Testis (tissue), 3 donors: ENCODE results near the gene TST. TPM values are rescaled to one million over a fixed set of nuclear protein-coding genes. Genes with fewer than 3 reads are reported as not detected.
"Not testable (repeated sequence)": the region's sequence is repeated elsewhere in the genome, so short reads cannot be mapped to it uniquely, and the experiment has no call there.

Experiments
- DNase-seq: peaks from one replicate; pipeline ENCODE4 v3.0.0-alpha.2; 2019
- H3K27ac ChIP-seq, 2 donors: fragments of 200-600 bp; sonication (generic); one replicate each; pipeline ENCODE4 v1.5.1; 2019
- H3K27me3 ChIP-seq: fragments of 200-600 bp; sonication (generic); one replicate; pipeline ENCODE4 v1.5.1; 2019
- H3K36me3 ChIP-seq: fragments of 200-600 bp; sonication (generic); one replicate; pipeline ENCODE4 v1.5.1; 2017; ENCODE audit warnings: low read depth; ENCODE audit errors: missing control alignments
- H3K4me1 ChIP-seq: fragments of 200-600 bp; sonication (generic); one replicate; pipeline ENCODE4 v1.5.1; 2019
- H3K4me3 ChIP-seq, 2 donors: fragments of 200-600 bp; sonication (generic); one replicate each; pipeline ENCODE4 v1.5.1; 2017 to 2019
- H3K9me3 ChIP-seq: fragments of 200-600 bp; sonication (generic); one replicate; pipeline ENCODE4 v1.5.1; 2017
- POLR2A ChIP-seq: fragments of 450-650 bp; IDR thresholded peaks from one replicate; pipeline ENCODE4 v1.6.1; 2017; ENCODE audit warnings: antibody characterized with exemption, mild to moderate bottlenecking, moderate library complexity
- WGBS, 2 donors: methylation state at CpG; one replicate each; pipeline ENCODE4 v1.1.5; 2018; 5-methylcytosine and 5-hydroxymethylcytosine counted together
- intact Hi-C: fragments of 100-400 bp; cut with DNase I; formaldehyde crosslinking; loops from one replicate; pipeline ENCODE4 v1.15.1; 2023; ENCODE audit warnings: low total_unique reads
- polyA plus RNA-seq: library from polyadenylated mRNA; stranded (reverse); fragments of 350-450 nt; fragmentation: Illumina TruSeq; extraction: RNeasy Lipid Tissue Mini Kit (QIAGEN cat#74804); gene quantifications from one replicate; pipeline ENCODE4 v1.2.3, GENCODE V29; 2014; ENCODE audit warnings: low read depth, low replicate concordance; ENCODE audit not compliant: insufficient read depth
- total RNA-seq, 2 donors: library from RNA; depleted of rRNA; stranded (reverse); fragments of >200 nt; gene quantifications; one replicate each; pipeline ENCODE4 v1.2.3, GENCODE V29; 2016
- TF ChIP-seq, protein P1 (sequence below), 3 experiments: fragments of 450-650 bp in 2 of 3; fragments of 200-600 bp in 1 of 3; sonication (generic) in 1 of 3; IDR thresholded peaks; one replicate each; pipeline ENCODE4 v1.5.1; 2016 to 2019; ENCODE audit warnings: antibody characterized with exemption in 3 of 3, mild to moderate bottlenecking in 2 of 3, moderate library complexity in 1 of 3

Gene TST
- total and polyA plus RNA-seq, 3 donors from 2014 or later = 18.0 to 20.9 (median 18.2) TPM

DNA sequence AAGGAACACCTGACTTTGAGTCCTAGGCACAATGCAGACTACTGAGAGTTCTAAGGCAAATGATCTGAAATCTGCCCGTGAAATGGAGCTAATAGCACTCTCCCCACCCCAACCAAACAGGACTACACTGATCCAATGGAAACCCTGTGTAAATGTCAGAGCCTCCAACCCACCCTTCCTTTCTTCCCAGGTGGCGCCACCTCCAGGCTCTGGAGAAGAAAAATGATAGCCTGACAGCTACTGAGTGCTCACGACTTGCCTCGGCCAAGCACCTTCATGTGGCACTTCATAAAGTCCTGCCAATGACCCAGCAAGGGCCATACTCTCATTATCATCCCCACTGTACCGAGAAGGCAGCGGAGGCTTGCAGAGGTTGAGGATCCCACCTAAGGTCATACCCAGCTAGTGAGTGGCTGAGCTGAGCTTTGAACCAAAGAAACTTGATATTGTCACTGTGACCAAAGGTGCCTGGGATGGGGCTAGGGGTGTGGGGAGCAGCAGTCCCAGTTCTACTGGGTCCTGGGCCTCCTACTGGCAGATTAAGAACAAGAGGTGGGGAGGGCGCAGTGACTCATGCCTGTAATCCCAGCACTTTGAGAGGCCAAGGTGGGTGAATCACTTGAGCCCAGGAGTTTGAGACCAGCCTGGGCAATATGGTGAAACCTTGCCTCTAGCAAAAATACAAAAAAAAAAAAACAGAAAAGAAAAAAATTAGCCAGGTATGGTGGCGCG lies 20.5 kb downstream of the TST start:
- no peak for TF ChIP-seq POLR2A
- TF ChIP-seq, protein P1, sequence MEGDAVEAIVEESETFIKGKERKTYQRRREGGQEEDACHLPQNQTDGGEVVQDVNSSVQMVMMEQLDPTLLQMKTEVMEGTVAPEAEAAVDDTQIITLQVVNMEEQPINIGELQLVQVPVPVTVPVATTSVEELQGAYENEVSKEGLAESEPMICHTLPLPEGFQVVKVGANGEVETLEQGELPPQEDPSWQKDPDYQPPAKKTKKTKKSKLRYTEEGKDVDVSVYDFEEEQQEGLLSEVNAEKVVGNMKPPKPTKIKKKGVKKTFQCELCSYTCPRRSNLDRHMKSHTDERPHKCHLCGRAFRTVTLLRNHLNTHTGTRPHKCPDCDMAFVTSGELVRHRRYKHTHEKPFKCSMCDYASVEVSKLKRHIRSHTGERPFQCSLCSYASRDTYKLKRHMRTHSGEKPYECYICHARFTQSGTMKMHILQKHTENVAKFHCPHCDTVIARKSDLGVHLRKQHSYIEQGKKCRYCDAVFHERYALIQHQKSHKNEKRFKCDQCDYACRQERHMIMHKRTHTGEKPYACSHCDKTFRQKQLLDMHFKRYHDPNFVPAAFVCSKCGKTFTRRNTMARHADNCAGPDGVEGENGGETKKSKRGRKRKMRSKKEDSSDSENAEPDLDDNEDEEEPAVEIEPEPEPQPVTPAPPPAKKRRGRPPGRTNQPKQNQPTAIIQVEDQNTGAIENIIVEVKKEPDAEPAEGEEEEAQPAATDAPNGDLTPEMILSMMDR (IDR thresholded peaks at IDR 0.05) = no peak
- Histone ChIP-seq H3K27ac (no peak overlapping the region), H3K36me3 (no peaks in the 10 kb centered on the region), H3K9me3 (no peaks in the 10 kb centered on the region), H3K4me3 (no peak overlapping the region), H3K4me1 (no peaks in the 10 kb centered on the region), H3K27me3 (no peaks in the 10 kb centered on the region)
- intact Hi-C loops = no loop called here
- DNase-seq = no peak
- 77 to 88% methylated on average over 7 to 9 of the region's 9 CpGs for WGBS, 2 donors

DNA sequence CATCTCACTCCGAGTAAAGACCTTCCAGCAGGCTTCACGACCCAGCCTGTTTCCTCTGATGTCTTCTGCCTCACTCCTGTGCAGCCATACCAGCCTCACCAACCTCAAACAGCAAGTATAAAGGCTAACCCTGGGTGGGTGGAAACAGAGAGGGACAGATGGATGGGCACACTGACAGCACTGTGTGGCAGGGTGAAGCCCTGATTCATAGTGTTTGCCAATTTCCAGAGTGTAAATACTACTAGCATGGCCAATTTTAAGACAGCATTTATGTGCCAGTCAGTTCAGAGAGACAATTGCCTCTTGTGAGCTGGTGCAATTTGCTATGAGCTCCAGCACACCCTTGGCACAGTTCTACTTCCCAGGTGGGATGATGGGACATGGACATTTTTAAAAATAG lies 21.5 kb downstream of the TST start:
- TF ChIP-seq, protein P1 (IDR thresholded peaks at IDR 0.05) = no peak
- TF ChIP-seq POLR2A = no peak
- Histone ChIP-seq H3K4me1 (no peaks in the 10 kb centered on the region), H3K36me3 (no peaks in the 10 kb centered on the region), H3K27me3 (no peaks in the 10 kb centered on the region), H3K4me3 (no peak overlapping the region), H3K9me3 (no peaks in the 10 kb centered on the region), H3K27ac (no peak overlapping the region)
- 73 to 91% methylated on average over 2 of the region's 2 CpGs for WGBS, 2 donors
- intact Hi-C loops = no loop called here
- no peak for DNase-seq

DNA sequence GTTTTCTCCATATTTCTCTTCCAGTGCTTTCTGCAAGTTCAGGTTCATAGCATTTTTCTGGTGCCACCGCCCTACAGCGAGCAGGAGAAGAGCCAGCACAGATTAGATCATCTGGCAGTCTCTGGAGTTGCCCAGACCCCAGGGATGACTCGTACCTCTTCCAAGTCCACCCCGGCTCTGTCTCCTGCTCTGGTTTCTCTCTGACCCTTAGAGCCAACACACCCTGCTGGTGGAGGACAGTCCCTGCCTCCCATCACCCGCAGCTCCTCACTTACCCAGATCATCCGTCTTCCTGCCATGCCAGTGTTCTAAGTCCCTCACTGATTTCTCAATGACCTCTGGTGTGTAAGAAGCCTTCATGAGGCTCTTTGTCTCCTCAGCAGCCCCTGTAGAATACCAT lies 28.0 kb downstream of the TST start:
- Histone ChIP-seq H3K4me3 (no peak overlapping the region), H3K4me1 (no peaks in the 10 kb centered on the region), H3K27me3 (no peaks in the 10 kb centered on the region), H3K36me3 (no peaks in the 10 kb centered on the region), H3K27ac (no peak overlapping the region), H3K9me3 (no peaks in the 10 kb centered on the region)
- TF ChIP-seq, protein P1 (IDR thresholded peaks at IDR 0.05) = no peak
- TF ChIP-seq POLR2A = no peak
- intact Hi-C loops = no loop called here
- no peak for DNase-seq
- WGBS, 2 donors = 35 to 66% methylated on average over 6 of the region's 6 CpGs

DNA sequence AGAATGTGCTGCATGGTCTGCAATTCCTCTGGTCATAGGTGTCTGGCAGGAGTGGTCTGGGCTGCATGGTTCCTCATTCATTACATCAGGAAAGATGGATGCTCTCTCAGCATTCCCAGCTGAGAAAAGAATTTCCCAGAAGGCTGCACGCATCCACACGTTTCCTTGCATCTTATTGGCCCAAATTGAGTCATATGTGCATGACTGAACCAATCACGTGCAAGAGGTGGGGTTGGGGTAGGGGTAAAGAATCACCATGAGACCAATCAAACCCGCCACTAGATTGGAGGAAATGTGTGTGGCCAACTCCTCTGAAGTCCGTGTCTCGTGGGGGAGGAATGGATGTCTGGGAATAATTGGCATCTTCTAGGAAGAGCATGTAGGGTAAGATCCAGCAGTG lies 28.8 kb downstream of the TST start:
- DNase-seq = no peak
- intact Hi-C loops = no loop called here
- no peak overlapping the region for H3K4me3 ChIP-seq
- TF ChIP-seq, protein P1 (IDR thresholded peaks at IDR 0.05) = no peak
- TF ChIP-seq POLR2A = no peak
- H3K36me3 ChIP-seq = no peaks in the 10 kb centered on the region
- H3K9me3 ChIP-seq = no peaks in the 10 kb centered on the region
- H3K27ac ChIP-seq = no peak overlapping the region
- no peaks in the 10 kb centered on the region for H3K4me1 ChIP-seq
- H3K27me3 ChIP-seq = no peaks in the 10 kb centered on the region
- 48 to 51% methylated on average over 4 to 6 of the region's 6 CpGs for WGBS, 2 donors

DNA sequence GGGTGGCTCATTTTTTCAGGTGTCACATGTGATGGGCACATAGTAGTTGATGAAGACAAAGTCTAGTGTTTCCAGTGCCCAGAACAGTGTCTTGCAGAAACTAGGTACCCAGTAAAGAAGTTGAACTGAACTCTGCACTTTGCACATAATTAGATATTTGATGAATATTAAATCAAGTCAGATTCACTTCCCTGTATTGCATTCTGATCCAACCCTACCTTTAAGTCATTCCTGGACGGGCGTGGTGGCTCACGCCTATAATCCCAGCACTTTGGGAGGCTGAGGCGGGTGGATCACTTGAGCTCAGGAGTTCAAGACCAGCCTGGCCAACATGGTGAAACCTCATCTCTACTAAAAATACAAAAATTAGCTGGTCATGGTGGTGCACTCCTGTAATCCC lies 30.2 kb downstream of the TST start:
- DNase-seq, H3K36me3 ChIP-seq, intact Hi-C loops, H3K4me3 ChIP-seq, H3K9me3 ChIP-seq, H3K27me3 ChIP-seq, H3K4me1 ChIP-seq, H3K27ac ChIP-seq: not testable (repeated sequence)
- 86 to 93% methylated on average over 4 of the region's 4 CpGs for WGBS, 2 donors
